Left lung (tissue), 10 donors: ENCODE measurements around the gene BMPR1B. TPM values are rescaled to one million over a fixed set of nuclear protein-coding genes. Genes with fewer than 3 reads are reported as not detected.

Experiments used
- ATAC-seq: fragments of 200-7000 bp; cut with Tn5 transposase; one replicate; pipeline ENCODE4 v1.9.1; 2020; ENCODE audit warnings: moderate library complexity
- DNase-seq, 4 donors: peaks; one replicate each; pipeline ENCODE4 v3.0.0-alpha.2; 2013 to 2020
- H3K27ac ChIP-seq, 2 donors: fragments of 200-600 bp; sonication (generic) in 1 of 2; one replicate each; pipeline versions ENCODE4 v1.5.0 to v1.8.0; 2020 to 2021
- H3K27me3 ChIP-seq, 2 donors: fragments of 200-600 bp; sonication (generic) in 1 of 2; one replicate each; pipeline versions ENCODE4 v1.5.0 to v1.8.0; 2020 to 2021
- H3K36me3 ChIP-seq, 2 donors: fragments of 200-600 bp; sonication (generic) in 1 of 2; one replicate each; pipeline versions ENCODE4 v1.5.0 to v1.8.0; 2020 to 2021
- H3K4me1 ChIP-seq, 2 donors: fragments of 200-600 bp; one replicate each; pipeline ENCODE4 v1.8.0; 2021
- H3K4me3 ChIP-seq, 2 donors: fragments of 200-600 bp; sonication (generic) in 1 of 2; one replicate each; pipeline versions ENCODE4 v1.5.0 to v1.8.0; 2020 to 2021; ENCODE audit warnings: mild to moderate bottlenecking in 1 of 2
- H3K9me3 ChIP-seq, 2 donors: fragments of 200-600 bp; sonication (generic) in 1 of 2; one replicate each; pipeline versions ENCODE4 v1.5.0 to v1.8.0; 2020 to 2021
- CTCF ChIP-seq, 2 donors: fragments of 200-600 bp; sonication (generic) in 1 of 2; IDR thresholded peaks; one replicate each; pipeline versions ENCODE4 v1.5.0 to v1.8.0; 2021; ENCODE audit warnings: antibody characterized with exemption in 2 of 2
- intact Hi-C, 2 donors: fragments of 100-400 bp; cut with DNase I; formaldehyde crosslinking; loops; one replicate each; pipeline versions ENCODE4 v1.11.2 to v1.14.2; 2022
- polyA plus RNA-seq, 6 donors: library from polyadenylated mRNA; unstranded; fragments of 120-200 nt; gene quantifications; one replicate each; pipeline ENCODE4 v1.2.1, GENCODE V29; 2013; ENCODE audit not compliant: insufficient read length in 6 of 6
- total RNA-seq, 2 donors: library from RNA; stranded (reverse); fragmentation: NEBNext Ultra II Directional; extraction: Animal tissue kit (Norgen Biotek cat#: 25700); gene quantifications; one replicate each; pipeline ENCODE4 v1.2.1, GENCODE V29; 2021
- donor health status: DM: no; HTN: yes; CAD: no.
- donor health status: DM: no; HTN: no; CAD: no.

BMPR1B gene
- total and polyA plus RNA-seq, 8 donors = 0.61 to 3.3 (median 1.1) TPM

DNA sequence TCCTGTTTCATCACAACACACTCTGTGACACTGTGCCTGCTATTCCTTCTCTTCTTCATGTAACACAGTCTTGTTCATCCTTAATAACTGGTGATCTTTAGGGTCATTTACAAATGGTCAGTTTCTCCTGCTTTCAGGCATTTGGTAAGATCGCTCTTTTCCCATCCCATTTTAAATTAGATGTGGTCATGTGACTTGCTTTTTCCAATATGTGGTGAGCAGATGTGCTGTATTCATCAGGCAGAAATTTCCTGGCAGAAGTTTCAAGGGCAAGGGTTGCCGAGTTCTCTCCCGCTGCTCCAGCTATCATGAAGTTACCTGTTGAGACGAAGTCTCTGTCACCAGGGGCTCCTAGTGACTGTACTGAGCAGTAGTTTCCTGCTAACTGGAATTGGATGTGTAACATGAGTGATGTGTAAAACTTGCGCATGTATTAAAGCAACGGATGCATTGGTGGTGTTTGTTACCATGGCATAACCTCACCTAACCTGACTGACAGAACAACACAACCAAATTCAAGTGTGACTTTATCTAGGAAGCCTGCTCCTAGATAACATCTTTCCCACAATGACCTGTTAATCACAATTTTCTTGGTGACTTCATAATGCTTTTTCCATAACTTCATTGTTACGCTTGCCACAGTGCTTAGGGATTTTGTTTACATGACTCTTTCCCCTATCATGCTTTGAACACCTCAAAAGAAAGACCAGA, 29.5 kb upstream of the BMPR1B start:
- DNase-seq = no peak
- no peaks in the 10 kb centered on the region for H3K36me3 ChIP-seq
- no peak for ATAC-seq
- no peaks in the 10 kb centered on the region for H3K27me3 ChIP-seq
- no peaks in the 10 kb centered on the region for H3K9me3 ChIP-seq
- intact Hi-C loops = no loop called here
- no peak overlapping the region for H3K27ac ChIP-seq
- no peak for TF ChIP-seq CTCF (IDR thresholded peaks at IDR 0.05)
- H3K4me1 ChIP-seq = no peaks in the 10 kb centered on the region
- H3K4me3 ChIP-seq = no peak overlapping the region

DNA sequence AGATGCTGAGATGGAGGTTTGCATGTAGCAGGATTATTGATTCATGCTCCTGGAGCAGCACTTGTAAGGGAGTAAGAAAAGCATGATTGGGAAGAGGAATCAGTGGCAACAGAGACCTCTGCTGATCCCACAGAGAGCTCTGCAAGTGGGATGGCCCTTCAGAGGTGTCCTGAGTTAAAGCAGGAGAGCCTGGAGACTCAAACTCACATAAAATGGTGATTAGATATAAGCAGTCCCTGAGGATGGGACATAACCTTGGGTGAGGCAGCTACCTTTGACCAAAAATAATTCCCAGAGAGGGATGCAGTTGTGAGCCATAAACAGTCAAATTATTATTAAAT, 25.4 kb upstream of the BMPR1B start:
- Histone ChIP-seq H3K36me3 (no peaks in the 10 kb centered on the region), H3K9me3 (no peaks in the 10 kb centered on the region), H3K4me1 (no peaks in the 10 kb centered on the region), H3K27me3 (no peaks in the 10 kb centered on the region), H3K27ac (no peak overlapping the region), H3K4me3 (no peak overlapping the region)
- intact Hi-C loops = no loop called here
- ATAC-seq (no peak), DNase-seq (no peak)
- TF ChIP-seq CTCF (IDR thresholded peaks at IDR 0.05) = no peak

DNA sequence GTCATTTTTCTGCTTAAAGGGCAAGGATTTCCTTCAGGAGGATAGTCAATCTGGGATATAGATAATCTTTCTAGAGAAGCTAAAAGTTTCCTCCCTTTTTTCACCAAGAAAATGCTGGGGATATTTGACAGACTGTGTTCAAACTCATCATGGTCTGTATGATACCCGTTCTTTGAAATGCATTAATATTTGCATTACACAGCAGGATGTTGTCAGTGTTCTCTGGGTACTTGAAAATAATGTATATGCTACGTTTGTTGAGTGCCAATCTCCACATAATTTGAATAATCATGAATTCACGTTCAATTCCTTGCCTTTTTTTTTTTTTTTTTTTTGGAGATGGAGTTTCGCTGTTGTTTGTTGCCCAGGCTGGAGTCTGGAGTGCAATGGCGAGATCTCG, 18.0 kb upstream of the BMPR1B start:
- H3K9me3 ChIP-seq = no peaks in the 10 kb centered on the region
- no peaks in the 10 kb centered on the region for H3K27me3 ChIP-seq
- no peak overlapping the region for H3K27ac ChIP-seq
- no peak for DNase-seq
- H3K36me3 ChIP-seq = no peaks in the 10 kb centered on the region
- ATAC-seq = no peak
- H3K4me3 ChIP-seq = no peak overlapping the region
- no peak for TF ChIP-seq CTCF (IDR thresholded peaks at IDR 0.05)
- intact Hi-C loops = no loop called here
- no peaks in the 10 kb centered on the region for H3K4me1 ChIP-seq

DNA sequence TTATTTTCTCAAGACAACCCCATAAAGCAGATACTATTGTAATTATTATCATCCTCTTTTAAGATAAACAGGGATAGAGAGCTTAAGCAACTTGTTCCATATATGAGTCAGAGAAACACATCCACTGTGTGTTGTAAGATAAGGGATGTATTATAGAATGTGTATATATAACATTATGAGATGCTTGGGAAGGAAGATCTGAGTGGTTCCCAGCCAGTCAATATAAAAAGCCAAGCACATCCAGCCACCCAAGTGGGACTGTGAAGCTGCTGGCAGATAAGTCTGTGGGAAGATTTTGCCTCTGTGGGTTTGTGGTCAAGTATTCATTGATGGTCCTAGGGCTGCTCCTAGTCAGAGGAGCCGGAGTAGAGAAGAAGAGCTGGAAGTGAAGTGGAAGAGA, 16.5 kb upstream of the BMPR1B start:
- no peak overlapping the region for H3K27ac ChIP-seq
- ATAC-seq = no peak
- H3K27me3 ChIP-seq = no peaks in the 10 kb centered on the region
- no peak overlapping the region for H3K4me3 ChIP-seq
- no peaks in the 10 kb centered on the region for H3K4me1 ChIP-seq
- intact Hi-C loops = no loop called here
- H3K9me3 ChIP-seq = no peaks in the 10 kb centered on the region
- H3K36me3 ChIP-seq = no peaks in the 10 kb centered on the region
- no peak for TF ChIP-seq CTCF (IDR thresholded peaks at IDR 0.05)
- no peak for DNase-seq

GRCh38 chr4:94743838-94744237, 13.9 kb upstream of the BMPR1B start:
- H3K4me1 ChIP-seq = no peaks in the 10 kb centered on the region
- H3K36me3 ChIP-seq = no peaks in the 10 kb centered on the region
- intact Hi-C loops = no loop called here
- no peak overlapping the region for H3K27ac ChIP-seq
- H3K9me3 ChIP-seq = no peaks in the 10 kb centered on the region
- no peak overlapping the region for H3K4me3 ChIP-seq
- no peak for TF ChIP-seq CTCF (IDR thresholded peaks at IDR 0.05)
- ATAC-seq (no peak), DNase-seq (no peak)
- H3K27me3 ChIP-seq = no peaks in the 10 kb centered on the region
